ENCODE measurements around the gene ASB18. TPM values are rescaled to one million over a fixed set of nuclear protein-coding genes. Genes with fewer than 3 reads are reported as not detected.

Gene ASB18
- total and polyA plus RNA-seq, 8 donors, result not detected

- H3K27me3 ChIP-seq, result peaks cover 9 to 71% (median 18%) of the 10 kb centered on the region in 3 donors
- no peak for TF ChIP-seq POLR2A (IDR thresholded peaks at IDR 0.05)
- no peak for TF ChIP-seq CTCF (IDR thresholded peaks at IDR 0.05)
- TF ChIP-seq EP300 (IDR thresholded peaks at IDR 0.05), result no peak
- no peak for TF ChIP-seq POLR2AphosphoS5 (IDR thresholded peaks at IDR 0.05)
- 75 to 90% (median 77%) methylated on average over 6 of the region's 6 CpGs for WGBS, 5 donors
Observed at GRCh38 chr2:236215196-236215595, 49.0 kb downstream of the ASB18 start.

GRCh38 chr2:236214376-236214995 lies 49.7 kb downstream of the ASB18 start:
- Histone ChIP-seq H3K27ac (no peak overlapping the region), H3K36me3 (no peaks in the 10 kb centered on the region), H3K4me1 (no peaks in the 10 kb centered on the region), H3K27me3 (peaks cover 9 to 73% (median 18%) of the 10 kb centered on the region in 3 donors), H3K4me3 (no peak overlapping the region), H3K9me3 (no peaks in the 10 kb centered on the region)
- no peak for TF ChIP-seq POLR2AphosphoS5 (IDR thresholded peaks at IDR 0.05)
- peak in 1 of 2 donors; percentile 19 for DNase-seq
- intact Hi-C loops (cut with DNase I; ENCODE audit: low total_unique reads), result no loop called here
- WGBS, 5 donors, result 37 to 56% (median 48%) methylated on average over 62 to 92 of the region's 92 CpGs

More at GRCh38 chr2:236215196-236215595, 49.0 kb downstream of the ASB18 start:
- no peak for DNase-seq
- no peak overlapping the region for H3K27ac ChIP-seq
- no peaks in the 10 kb centered on the region for H3K4me1 ChIP-seq
- intact Hi-C loops (cut with DNase I; ENCODE audit: low total_unique reads), result no loop called here
- no peaks in the 10 kb centered on the region for H3K36me3 ChIP-seq
- H3K9me3 ChIP-seq, result no peaks in the 10 kb centered on the region
- H3K4me3 ChIP-seq, result no peak overlapping the region

GRCh38 chr2:236211296-236211695 lies 52.9 kb downstream of the ASB18 start:
- intact Hi-C loops (cut with DNase I; ENCODE audit: low total_unique reads), result no loop called here
- H3K36me3 ChIP-seq, result no peaks in the 10 kb centered on the region
- TF ChIP-seq EP300 (IDR thresholded peaks at IDR 0.05), result no peak
- no peak for TF ChIP-seq POLR2A (IDR thresholded peaks at IDR 0.05)
- no peak for TF ChIP-seq POLR2AphosphoS5 (IDR thresholded peaks at IDR 0.05)
- no peak for TF ChIP-seq CTCF (IDR thresholded peaks at IDR 0.05)
- H3K27me3 ChIP-seq, result peaks cover 9 to 67% (median 18%) of the 10 kb centered on the region in 3 donors
- H3K27ac ChIP-seq, result no peak overlapping the region
- WGBS, 5 donors, result 84 to 90% (median 90%) methylated on average over 25 of the region's 25 CpGs
- peaks cover 0 to 7% (median 6%) of the 10 kb centered on the region in 4 donors for H3K9me3 ChIP-seq
- DNase-seq, result no peak
- H3K4me3 ChIP-seq, result no peak overlapping the region
- H3K4me1 ChIP-seq, result no peaks in the 10 kb centered on the region

- no peaks in the 10 kb centered on the region for H3K4me1 ChIP-seq
- 46 to 61% (median 56%) methylated on average over 8 of the region's 8 CpGs for WGBS, 5 donors
- H3K27me3 ChIP-seq, result peaks cover 9 to 59% (median 25%) of the 10 kb centered on the region in 3 donors
- no peak overlapping the region for H3K27ac ChIP-seq
- peaks cover 0 to 14% (median 12%) of the 10 kb centered on the region in 4 donors for H3K9me3 ChIP-seq
- H3K4me3 ChIP-seq, result no peak overlapping the region
- DNase-seq, result no peak
- no peaks in the 10 kb centered on the region for H3K36me3 ChIP-seq
- intact Hi-C loops (cut with DNase I; ENCODE audit: low total_unique reads), result no loop called here
- no peak for TF ChIP-seq POLR2AphosphoS5 (IDR thresholded peaks at IDR 0.05)
- no peak for TF ChIP-seq EP300 (IDR thresholded peaks at IDR 0.05)
- no peak for TF ChIP-seq CTCF (IDR thresholded peaks at IDR 0.05)
- TF ChIP-seq POLR2A (IDR thresholded peaks at IDR 0.05), result no peak
Observed at GRCh38 chr2:236210536-236210935, 53.7 kb downstream of the ASB18 start.

GRCh38 chr2:236209996-236210395 lies 54.2 kb downstream of the ASB18 start:
- TF ChIP-seq EP300 (IDR thresholded peaks at IDR 0.05) (no peak), POLR2A (IDR thresholded peaks at IDR 0.05) (no peak), POLR2AphosphoS5 (IDR thresholded peaks at IDR 0.05) (no peak), CTCF (IDR thresholded peaks at IDR 0.05) (no peak)
- Histone ChIP-seq H3K4me3 (no peak overlapping the region), H3K27me3 (peaks cover 5 to 57% (median 23%) of the 10 kb centered on the region in 3 donors), H3K9me3 (peaks cover 0 to 19% (median 18%) of the 10 kb centered on the region in 4 donors), H3K36me3 (no peaks in the 10 kb centered on the region), H3K27ac (no peak overlapping the region), H3K4me1 (no peaks in the 10 kb centered on the region)
- WGBS, 5 donors, result 64 to 84% (median 74%) methylated on average over 4 to 5 of the region's 5 CpGs
- intact Hi-C loops (cut with DNase I; ENCODE audit: low total_unique reads), result no loop called here
- DNase-seq, result no peak

All from stomach (tissue), 9 donors.